ENCODE measurements around the gene GBGT1.

GBGT1 gene

GRCh38 chr9:133149130-133150015, 14.3 kb downstream of the GBGT1 start:
- TF ChIP-seq, protein P1, sequence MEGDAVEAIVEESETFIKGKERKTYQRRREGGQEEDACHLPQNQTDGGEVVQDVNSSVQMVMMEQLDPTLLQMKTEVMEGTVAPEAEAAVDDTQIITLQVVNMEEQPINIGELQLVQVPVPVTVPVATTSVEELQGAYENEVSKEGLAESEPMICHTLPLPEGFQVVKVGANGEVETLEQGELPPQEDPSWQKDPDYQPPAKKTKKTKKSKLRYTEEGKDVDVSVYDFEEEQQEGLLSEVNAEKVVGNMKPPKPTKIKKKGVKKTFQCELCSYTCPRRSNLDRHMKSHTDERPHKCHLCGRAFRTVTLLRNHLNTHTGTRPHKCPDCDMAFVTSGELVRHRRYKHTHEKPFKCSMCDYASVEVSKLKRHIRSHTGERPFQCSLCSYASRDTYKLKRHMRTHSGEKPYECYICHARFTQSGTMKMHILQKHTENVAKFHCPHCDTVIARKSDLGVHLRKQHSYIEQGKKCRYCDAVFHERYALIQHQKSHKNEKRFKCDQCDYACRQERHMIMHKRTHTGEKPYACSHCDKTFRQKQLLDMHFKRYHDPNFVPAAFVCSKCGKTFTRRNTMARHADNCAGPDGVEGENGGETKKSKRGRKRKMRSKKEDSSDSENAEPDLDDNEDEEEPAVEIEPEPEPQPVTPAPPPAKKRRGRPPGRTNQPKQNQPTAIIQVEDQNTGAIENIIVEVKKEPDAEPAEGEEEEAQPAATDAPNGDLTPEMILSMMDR (IDR thresholded peaks at IDR 0.05; ENCODE audit: extremely low read depth, insufficient read depth, missing control alignments): peak; percentile 47

GRCh38 chr9:133148199-133149129, 15.2 kb downstream of the GBGT1 start:
- in situ Hi-C loops (cut with MboI; ENCODE audit: low pct_unique_long_range_greater_than_20kb, low sequenced_read_pairs, unreplicated experiment): loop anchor here (10.0 kb wide), 1 partner anchor 54 kb away; no protein-coding TSS in a partner anchor
- peak; percentile 67 for DNase-seq (ENCODE audit: low spot score)

More at GRCh38 chr9:133149130-133150015, 14.3 kb downstream of the GBGT1 start:
- peak; percentile 98 for DNase-seq (ENCODE audit: low spot score)
- in situ Hi-C loops (cut with MboI; ENCODE audit: low pct_unique_long_range_greater_than_20kb, low sequenced_read_pairs, unreplicated experiment): loop anchor here (10.0 kb wide), 1 partner anchor 55 kb away; no protein-coding TSS in a partner anchor

DNA sequence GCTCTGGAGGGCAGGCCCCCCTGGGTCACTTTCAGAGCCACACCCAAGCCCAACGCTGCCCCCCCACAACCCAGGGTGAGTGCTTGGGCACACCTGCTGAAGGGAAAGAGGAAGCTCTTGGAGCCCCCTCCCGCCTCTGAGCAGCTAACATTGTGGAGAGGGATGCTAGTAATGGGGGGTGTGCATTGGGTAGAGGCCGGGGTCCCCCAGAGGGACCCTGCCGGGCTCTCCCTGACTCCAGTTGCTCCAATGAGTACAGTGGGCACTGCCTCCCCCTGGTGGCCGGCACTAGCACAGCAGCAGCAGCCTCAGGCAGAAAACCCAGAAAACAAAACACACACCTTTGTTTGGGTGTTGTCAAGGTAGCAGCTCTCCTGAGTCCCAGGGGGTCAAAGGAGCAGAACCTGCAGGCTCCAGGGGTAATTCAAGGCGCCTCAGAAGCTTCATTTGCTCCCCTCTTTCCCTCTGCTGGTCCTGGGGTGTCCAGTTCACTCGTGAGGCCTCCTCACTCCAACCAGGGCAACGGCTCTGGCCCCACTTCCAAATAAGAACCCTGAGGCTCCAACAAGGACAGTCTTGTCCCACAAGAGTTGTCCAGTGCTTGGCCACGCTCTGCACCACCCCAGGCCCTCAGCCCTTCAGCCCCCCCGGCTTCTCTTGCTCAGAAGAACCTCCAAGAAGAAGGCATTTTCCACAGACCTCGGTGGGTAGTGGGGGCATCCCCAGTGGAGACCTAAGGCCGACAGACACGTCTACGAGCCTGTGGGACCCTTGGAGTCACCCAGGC, 16.1 kb downstream of the GBGT1 start:
- TF ChIP-seq, protein P1 (IDR thresholded peaks at IDR 0.05; ENCODE audit: extremely low read depth, insufficient read depth, missing control alignments): peak; percentile 95
- in situ Hi-C loops (cut with MboI; ENCODE audit: low pct_unique_long_range_greater_than_20kb, low sequenced_read_pairs, unreplicated experiment): loop anchor here (10.0 kb wide), 1 partner anchor 53 kb away; no protein-coding TSS in a partner anchor
- DNase-seq (ENCODE audit: low spot score): peak; percentile 89

More at GRCh38 chr9:133148199-133149129, 15.2 kb downstream of the GBGT1 start:
- TF ChIP-seq, protein P1 (IDR thresholded peaks at IDR 0.05; ENCODE audit: extremely low read depth, insufficient read depth, missing control alignments): no peak

- TF ChIP-seq, protein P1 (IDR thresholded peaks at IDR 0.05; ENCODE audit: extremely low read depth, insufficient read depth, missing control alignments): no peak
- in situ Hi-C loops (cut with MboI; ENCODE audit: low pct_unique_long_range_greater_than_20kb, low sequenced_read_pairs, unreplicated experiment): loop anchor here (10.0 kb wide), 1 partner anchor 52 kb away; no protein-coding TSS in a partner anchor
- DNase-seq (ENCODE audit: low spot score): no peak
These were observed 16.8 kb downstream of the GBGT1 start for GRCh38 chr9:133146746-133147411.

DNA sequence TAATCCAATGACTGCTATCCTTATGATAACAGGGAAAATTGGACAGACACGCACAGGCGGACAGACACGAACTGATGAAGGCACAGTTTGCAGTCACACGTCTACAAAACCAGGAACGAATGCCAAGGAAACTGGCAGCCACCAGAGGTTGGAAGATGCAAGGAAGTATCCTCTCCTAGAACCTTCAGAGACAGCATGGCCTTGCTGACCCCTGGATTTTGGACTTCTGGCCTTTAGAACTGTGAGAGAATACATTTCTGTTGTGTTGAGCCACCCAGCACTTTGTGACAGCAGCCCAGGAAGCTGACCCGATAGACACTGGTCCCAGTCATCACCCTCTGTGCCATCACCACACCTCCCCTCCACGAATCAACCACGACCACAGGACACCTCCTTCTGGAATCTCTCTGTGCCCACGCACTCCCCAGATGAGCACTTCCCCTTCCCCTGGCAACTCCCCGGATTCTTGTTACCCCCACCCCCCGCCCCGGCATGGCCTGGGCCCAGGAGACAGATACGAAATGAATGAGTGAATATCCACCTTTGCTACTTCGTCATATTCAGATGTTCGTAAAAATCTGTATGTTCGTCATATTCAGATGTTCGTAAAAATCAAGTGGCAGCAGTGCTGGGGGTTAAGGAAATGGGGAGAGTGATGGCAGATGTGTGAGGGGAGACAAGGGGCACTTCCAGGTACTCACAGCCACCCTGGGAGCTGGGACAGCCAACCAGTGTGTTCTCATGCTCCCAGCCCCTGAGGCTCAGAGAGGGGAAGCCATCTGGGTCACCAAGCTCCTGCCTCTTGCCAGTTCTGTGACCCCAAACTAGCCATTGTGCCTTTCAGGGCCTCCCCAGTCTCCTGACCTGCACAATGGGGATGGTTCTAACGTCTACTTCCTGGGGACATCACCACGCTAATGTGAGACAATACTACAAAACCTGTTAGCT, 18.5 kb downstream of the GBGT1 start:
- in situ Hi-C loops (cut with MboI; ENCODE audit: low pct_unique_long_range_greater_than_20kb, low sequenced_read_pairs, unreplicated experiment): loop anchor here (10.0 kb wide), 1 partner anchor 50 kb away; no protein-coding TSS in a partner anchor
- TF ChIP-seq, protein P1 (IDR thresholded peaks at IDR 0.05; ENCODE audit: extremely low read depth, insufficient read depth, missing control alignments): no peak
- DNase-seq (ENCODE audit: low spot score): no peak

All from GM13977 (cell line).